ENCODE measurements around the gene URM1.
A peak's percentile ranks its signal among the peaks of the same experiment; 100 is the strongest.

URM1 gene

DNA sequence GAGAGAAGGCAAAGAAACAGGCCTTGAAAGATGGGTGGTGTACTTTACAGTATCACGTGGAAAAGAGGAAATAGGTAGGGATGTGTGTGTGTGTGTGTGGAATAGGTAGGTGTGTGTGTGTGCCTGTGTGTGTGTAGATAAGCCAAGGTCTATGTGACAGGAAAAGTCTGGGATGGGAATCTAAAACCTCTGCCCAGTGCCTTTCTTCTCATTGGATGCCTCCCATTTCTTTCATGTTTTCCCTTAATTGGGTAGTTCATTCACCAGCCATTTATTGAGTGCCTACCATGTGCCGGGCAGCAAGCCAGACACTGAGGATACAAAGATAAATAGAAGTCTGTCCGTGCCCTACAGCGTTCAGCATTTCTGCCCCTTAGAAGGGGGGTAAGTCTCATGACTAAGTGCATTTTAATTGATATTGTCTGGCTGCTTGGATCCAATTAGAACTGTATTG is 1.0 kb downstream of the URM1 start:
- peak overlapping the region; percentile 92 for H3K4me3 ChIP-seq (ENCODE audit: low read depth, low read length)
- TF ChIP-seq, protein P1, sequence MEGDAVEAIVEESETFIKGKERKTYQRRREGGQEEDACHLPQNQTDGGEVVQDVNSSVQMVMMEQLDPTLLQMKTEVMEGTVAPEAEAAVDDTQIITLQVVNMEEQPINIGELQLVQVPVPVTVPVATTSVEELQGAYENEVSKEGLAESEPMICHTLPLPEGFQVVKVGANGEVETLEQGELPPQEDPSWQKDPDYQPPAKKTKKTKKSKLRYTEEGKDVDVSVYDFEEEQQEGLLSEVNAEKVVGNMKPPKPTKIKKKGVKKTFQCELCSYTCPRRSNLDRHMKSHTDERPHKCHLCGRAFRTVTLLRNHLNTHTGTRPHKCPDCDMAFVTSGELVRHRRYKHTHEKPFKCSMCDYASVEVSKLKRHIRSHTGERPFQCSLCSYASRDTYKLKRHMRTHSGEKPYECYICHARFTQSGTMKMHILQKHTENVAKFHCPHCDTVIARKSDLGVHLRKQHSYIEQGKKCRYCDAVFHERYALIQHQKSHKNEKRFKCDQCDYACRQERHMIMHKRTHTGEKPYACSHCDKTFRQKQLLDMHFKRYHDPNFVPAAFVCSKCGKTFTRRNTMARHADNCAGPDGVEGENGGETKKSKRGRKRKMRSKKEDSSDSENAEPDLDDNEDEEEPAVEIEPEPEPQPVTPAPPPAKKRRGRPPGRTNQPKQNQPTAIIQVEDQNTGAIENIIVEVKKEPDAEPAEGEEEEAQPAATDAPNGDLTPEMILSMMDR (IDR thresholded peaks at IDR 0.05; ENCODE audit: control insufficient read depth, extremely low read depth, insufficient read depth) = no peak
- DNase-seq (ENCODE audit: low read depth) = no peak

DNA sequence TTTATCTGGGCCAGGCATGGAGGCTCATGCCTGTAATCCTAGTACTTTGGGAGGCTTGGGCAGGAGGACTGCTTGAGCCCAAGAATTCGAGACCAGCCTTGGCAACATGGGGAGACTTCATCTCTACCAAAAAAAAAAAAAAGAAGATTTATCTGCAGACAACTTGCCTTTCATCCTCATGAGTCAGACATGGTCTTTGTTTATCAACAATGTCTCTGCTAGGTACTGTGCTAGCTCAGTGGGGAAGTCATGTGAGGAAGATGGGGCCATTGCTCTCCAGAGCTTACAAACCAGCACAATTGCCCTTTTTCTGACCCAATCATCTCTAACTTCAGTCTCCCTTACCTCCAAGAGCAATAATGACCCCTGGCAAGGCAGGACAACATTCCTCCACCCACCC is 1.6 kb downstream of the URM1 start:
- no peak for DNase-seq (ENCODE audit: low read depth)
- H3K4me3 ChIP-seq (ENCODE audit: low read depth, low read length) = peak overlapping the region; percentile 92
- TF ChIP-seq, protein P1 (IDR thresholded peaks at IDR 0.05; ENCODE audit: control insufficient read depth, extremely low read depth, insufficient read depth) = no peak

DNA sequence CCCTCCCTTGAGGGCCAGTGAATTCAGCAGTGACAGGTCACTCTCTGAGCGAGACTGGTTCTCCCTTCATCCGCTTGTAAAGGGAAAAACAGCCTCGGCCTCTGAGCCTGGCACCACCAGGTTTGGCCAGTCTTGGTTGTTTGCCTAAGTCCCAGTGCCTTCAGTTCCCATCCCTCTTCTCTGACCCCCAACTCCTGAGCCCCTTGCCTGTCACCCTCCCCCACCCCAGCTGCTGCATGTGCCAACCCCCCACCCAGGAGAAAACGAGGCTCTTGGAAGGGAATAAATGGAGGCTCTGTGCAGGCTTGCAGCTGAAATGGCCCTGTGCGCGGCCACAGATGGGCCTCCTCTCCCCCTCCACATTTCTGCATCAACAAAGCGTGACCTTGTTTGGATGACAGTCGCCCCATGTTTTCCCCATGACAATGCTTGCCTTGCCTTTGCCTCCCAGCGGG is 3.1 kb downstream of the URM1 start:
- DNase-seq (ENCODE audit: low read depth) = no peak
- TF ChIP-seq, protein P1 (IDR thresholded peaks at IDR 0.05; ENCODE audit: control insufficient read depth, extremely low read depth, insufficient read depth) = no peak
- H3K4me3 ChIP-seq (ENCODE audit: low read depth, low read length) = no peak overlapping the region

DNA sequence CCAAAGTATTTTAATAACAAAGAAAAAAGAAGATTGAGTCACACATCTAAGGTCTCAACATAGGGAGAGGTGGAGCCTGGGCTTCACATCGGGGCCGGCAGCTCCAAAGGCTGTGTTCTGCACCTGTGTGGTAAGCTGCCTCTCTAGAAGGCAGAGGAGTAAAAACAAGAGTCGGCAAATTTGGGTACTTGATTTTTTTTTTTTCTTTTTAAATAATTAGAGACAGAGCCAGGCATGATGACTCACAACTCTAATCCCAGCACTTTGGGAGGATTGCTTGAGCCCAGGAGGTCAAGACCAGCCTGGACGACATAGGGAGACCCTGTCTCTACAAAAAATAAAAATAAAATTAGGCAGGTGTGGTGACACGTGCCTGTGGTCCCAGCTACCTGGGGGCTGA is 4.7 kb downstream of the URM1 start:
- H3K4me3 ChIP-seq (ENCODE audit: low read depth, low read length) = no peak overlapping the region
- DNase-seq (ENCODE audit: low read depth) = no peak
- TF ChIP-seq, protein P1 (IDR thresholded peaks at IDR 0.05; ENCODE audit: control insufficient read depth, extremely low read depth, insufficient read depth) = no peak

GRCh38 chr9:128382261-128382660 is 11.1 kb downstream of the URM1 start:
- DNase-seq (ENCODE audit: low read depth) = no peak
- H3K4me3 ChIP-seq (ENCODE audit: low read depth, low read length) = no peak overlapping the region
- TF ChIP-seq, protein P1 (IDR thresholded peaks at IDR 0.05; ENCODE audit: control insufficient read depth, extremely low read depth, insufficient read depth) = no peak

GRCh38 chr9:128383007-128383753 is 12.0 kb downstream of the URM1 start:
- no peak for DNase-seq (ENCODE audit: low read depth)
- no peak overlapping the region for H3K4me3 ChIP-seq (ENCODE audit: low read depth, low read length)
- TF ChIP-seq, protein P1 (IDR thresholded peaks at IDR 0.05; ENCODE audit: control insufficient read depth, extremely low read depth, insufficient read depth) = no peak

DNA sequence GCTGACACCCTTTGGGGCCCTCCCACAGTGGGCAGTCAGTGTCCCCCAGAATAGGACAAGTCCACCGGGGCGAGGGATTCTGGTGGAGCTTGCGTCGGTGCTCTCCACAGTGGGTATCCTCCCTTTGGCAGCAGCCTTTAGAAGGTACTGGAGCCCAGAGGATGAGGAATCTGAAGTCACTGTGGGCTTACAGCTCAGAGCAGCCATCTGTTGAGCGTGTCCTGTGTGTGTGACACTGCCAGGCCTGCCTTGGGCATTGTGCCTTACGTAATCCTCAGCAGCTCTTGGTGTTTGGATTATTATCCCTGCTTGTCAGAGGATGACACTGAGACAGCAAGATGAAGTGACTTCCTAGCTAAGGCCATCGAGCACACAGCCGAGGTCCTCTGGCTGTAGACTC is 12.6 kb downstream of the URM1 start:
- no peak for DNase-seq (ENCODE audit: low read depth)
- no peak overlapping the region for H3K4me3 ChIP-seq (ENCODE audit: low read depth, low read length)
- TF ChIP-seq, protein P1 (IDR thresholded peaks at IDR 0.05; ENCODE audit: control insufficient read depth, extremely low read depth, insufficient read depth) = no peak
